ENCODE data around the gene DCN.

GRCh38 chr12:91224401-91224800, 41.8 kb upstream of the DCN start:
- TF ChIP-seq, protein P1, sequence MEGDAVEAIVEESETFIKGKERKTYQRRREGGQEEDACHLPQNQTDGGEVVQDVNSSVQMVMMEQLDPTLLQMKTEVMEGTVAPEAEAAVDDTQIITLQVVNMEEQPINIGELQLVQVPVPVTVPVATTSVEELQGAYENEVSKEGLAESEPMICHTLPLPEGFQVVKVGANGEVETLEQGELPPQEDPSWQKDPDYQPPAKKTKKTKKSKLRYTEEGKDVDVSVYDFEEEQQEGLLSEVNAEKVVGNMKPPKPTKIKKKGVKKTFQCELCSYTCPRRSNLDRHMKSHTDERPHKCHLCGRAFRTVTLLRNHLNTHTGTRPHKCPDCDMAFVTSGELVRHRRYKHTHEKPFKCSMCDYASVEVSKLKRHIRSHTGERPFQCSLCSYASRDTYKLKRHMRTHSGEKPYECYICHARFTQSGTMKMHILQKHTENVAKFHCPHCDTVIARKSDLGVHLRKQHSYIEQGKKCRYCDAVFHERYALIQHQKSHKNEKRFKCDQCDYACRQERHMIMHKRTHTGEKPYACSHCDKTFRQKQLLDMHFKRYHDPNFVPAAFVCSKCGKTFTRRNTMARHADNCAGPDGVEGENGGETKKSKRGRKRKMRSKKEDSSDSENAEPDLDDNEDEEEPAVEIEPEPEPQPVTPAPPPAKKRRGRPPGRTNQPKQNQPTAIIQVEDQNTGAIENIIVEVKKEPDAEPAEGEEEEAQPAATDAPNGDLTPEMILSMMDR (IDR thresholded peaks at IDR 0.05) = no peak
- TF ChIP-seq POLR2A (IDR thresholded peaks at IDR 0.05) = no peak
